ENCODE results near the gene GSDMA. TPM values are rescaled to one million over a fixed set of nuclear protein-coding genes. Genes with fewer than 3 reads are reported as not detected.
A peak's percentile ranks its signal among the peaks of the same experiment; 100 is the strongest.

The GSDMA gene
- total and polyA plus RNA-seq, 4 donors = 0.06 to 0.23 (median 0.13) TPM

GRCh38 chr17:39929646-39930407 lies 33.0 kb upstream of the GSDMA start:
- no peak for TF ChIP-seq RAD21 (IDR thresholded peaks at IDR 0.05)
- TF ChIP-seq, protein P1, sequence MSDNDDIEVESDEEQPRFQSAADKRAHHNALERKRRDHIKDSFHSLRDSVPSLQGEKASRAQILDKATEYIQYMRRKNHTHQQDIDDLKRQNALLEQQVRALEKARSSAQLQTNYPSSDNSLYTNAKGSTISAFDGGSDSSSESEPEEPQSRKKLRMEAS (IDR thresholded peaks at IDR 0.05) = no peak
- TF ChIP-seq SP1 (IDR thresholded peaks at IDR 0.05) = no peak
- no peak for TF ChIP-seq RXRA (IDR thresholded peaks at IDR 0.05)
- no peak for TF ChIP-seq YY1 (IDR thresholded peaks at IDR 0.05)
- no peak for TF ChIP-seq REST (IDR thresholded peaks at IDR 0.05)
- no peak for TF ChIP-seq TAF1 (conservative IDR thresholded peaks at IDR 0.05)
- no peak for TF ChIP-seq GABPA (IDR thresholded peaks at IDR 0.05 in 1 of 2, conservative IDR thresholded peaks at IDR 0.05 in 1 of 2)
- no peak for TF ChIP-seq JUND (IDR thresholded peaks at IDR 0.05)
- no peak for TF ChIP-seq EGR1 (IDR thresholded peaks at IDR 0.05; ENCODE audit: low read depth in 2 of 2)
- TF ChIP-seq FOXA2 (IDR thresholded peaks at IDR 0.05) = no peak
- no peak for TF ChIP-seq HNF4A (conservative IDR thresholded peaks at IDR 0.05)
- TF ChIP-seq HNF4G (IDR thresholded peaks at IDR 0.05) = no peak
- TF ChIP-seq, protein P2, sequence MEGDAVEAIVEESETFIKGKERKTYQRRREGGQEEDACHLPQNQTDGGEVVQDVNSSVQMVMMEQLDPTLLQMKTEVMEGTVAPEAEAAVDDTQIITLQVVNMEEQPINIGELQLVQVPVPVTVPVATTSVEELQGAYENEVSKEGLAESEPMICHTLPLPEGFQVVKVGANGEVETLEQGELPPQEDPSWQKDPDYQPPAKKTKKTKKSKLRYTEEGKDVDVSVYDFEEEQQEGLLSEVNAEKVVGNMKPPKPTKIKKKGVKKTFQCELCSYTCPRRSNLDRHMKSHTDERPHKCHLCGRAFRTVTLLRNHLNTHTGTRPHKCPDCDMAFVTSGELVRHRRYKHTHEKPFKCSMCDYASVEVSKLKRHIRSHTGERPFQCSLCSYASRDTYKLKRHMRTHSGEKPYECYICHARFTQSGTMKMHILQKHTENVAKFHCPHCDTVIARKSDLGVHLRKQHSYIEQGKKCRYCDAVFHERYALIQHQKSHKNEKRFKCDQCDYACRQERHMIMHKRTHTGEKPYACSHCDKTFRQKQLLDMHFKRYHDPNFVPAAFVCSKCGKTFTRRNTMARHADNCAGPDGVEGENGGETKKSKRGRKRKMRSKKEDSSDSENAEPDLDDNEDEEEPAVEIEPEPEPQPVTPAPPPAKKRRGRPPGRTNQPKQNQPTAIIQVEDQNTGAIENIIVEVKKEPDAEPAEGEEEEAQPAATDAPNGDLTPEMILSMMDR (IDR thresholded peaks at IDR 0.05; ENCODE audit: low read depth, low read length, missing input control) = no peak
- TF ChIP-seq ATF3 (IDR thresholded peaks at IDR 0.05) = no peak
- TF ChIP-seq ZBTB33 (IDR thresholded peaks at IDR 0.05) = no peak
- TF ChIP-seq FOXA1 (IDR thresholded peaks at IDR 0.05) = no peak
- TF ChIP-seq NR2F2 (IDR thresholded peaks at IDR 0.05) = no peak
- no peak for DNase-seq (ENCODE audit: low spot score)
- H3K27ac ChIP-seq (ENCODE audit: low read depth in 1 of 2, low read length in 2 of 2) = peak overlapping the region; percentile 95 to 98
- H3K4me3 ChIP-seq (ENCODE audit: low read depth in 1 of 3, low read length in 3 of 3) = no peak overlapping the region
- H3K9me3 ChIP-seq (ENCODE audit: control insufficient read depth in 4 of 4, low read length in 3 of 4) = no peaks in the 10 kb centered on the region
- no peak overlapping the region for H3K9ac ChIP-seq (ENCODE audit: low read depth in 1 of 2, low read length in 2 of 2)
- WGBS = 81% methylated on average over 5 of the region's 5 CpGs
- no peaks in the 10 kb centered on the region for H3K27me3 ChIP-seq (ENCODE audit: control insufficient read depth in 4 of 4, insufficient read depth in 4 of 4, low read length in 3 of 4)
- no peaks in the 10 kb centered on the region for H3K36me3 ChIP-seq (ENCODE audit: control insufficient read depth in 4 of 4, insufficient read depth in 3 of 4, low read depth in 1 of 4, low read length in 3 of 4)
- peaks cover 13 to 48% (median 29%) of the 10 kb centered on the region in 4 donors for H3K4me1 ChIP-seq (ENCODE audit: control insufficient read depth in 4 of 4, insufficient read depth in 4 of 4, low read length in 3 of 4)
